Iris pigment epithelial cell (primary cell): ENCODE results near the gene TMEM26.

ENCODE experiments used
- DNase-seq: peaks from one replicate; pipeline ENCODE4 v3.0.0-alpha.2; 2011; ENCODE audit warnings: low read depth

Gene TMEM26

DNA sequence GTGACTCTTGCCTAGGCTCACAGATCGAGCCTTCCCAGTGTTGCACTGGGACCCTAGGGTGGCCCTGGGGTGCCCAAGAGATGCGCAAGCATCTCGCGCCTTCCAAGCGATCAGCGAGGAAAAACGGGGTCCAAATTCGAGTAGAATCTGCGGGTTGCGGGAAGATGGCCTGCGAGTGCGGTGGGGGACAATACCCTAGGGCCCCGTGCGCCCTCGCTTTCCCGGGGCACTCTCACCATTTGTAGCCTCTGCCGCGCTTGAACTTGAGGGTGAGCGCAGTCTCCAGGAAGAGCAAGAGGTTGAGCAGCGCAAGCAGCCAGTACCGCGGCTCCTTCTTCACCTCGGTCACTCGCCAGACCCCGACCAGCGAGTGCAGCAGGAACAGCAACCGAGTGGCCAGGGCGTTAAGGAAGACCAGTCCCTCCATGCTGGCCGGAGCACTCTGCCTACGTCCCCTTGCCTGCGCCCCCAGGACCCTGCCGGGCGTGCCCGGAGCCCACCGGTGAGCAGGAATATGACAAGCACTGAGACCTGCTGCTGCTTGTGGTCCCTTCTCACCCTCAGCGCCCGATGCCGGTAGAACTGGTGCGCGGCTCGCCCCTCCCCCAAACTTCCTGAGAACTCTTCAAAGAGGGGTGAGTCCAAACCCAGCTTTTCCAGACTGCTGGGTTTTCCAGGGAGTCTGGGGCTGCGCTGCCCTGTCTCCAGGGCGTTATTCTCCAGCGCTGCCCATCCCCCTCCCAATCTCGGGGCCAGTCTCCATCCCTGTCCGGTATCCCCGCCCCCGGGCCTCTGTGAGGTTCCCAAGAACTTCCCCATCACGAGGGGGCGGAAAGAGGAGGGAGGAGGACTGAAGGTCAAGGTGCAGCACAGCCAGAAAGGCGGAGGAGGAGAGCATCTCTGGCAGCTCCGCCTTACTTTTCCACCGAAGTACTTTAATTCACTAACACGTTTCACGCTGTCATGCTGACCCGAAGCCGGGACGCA lies at the start of gene TMEM26:
TMEM26 (minus strand) TSS at position 727 of the 987 bp plus-strand sequence; CDS start at position 427, 300 bp downstream.
- peak; percentile 31 for DNase-seq

DNA sequence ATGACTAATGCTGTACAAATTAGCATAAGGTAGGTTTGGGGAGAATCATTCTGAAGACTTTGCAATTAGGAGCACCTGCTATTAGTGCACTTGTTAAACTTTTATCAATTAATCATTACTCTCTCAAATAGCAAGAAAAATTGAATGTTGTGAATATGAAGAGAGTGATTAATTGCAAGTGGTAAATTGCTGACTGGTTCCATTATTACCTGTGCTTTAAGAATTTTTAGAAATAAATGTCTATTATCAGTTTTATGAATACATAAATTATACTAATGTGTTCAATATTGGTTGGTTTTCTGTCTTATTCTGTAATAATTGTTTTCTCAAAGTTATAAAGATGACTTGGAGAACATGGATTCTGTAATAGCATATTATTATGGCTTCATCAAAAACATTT lies 47.3 kb upstream of the TMEM26 start:
- no peak for DNase-seq

DNA sequence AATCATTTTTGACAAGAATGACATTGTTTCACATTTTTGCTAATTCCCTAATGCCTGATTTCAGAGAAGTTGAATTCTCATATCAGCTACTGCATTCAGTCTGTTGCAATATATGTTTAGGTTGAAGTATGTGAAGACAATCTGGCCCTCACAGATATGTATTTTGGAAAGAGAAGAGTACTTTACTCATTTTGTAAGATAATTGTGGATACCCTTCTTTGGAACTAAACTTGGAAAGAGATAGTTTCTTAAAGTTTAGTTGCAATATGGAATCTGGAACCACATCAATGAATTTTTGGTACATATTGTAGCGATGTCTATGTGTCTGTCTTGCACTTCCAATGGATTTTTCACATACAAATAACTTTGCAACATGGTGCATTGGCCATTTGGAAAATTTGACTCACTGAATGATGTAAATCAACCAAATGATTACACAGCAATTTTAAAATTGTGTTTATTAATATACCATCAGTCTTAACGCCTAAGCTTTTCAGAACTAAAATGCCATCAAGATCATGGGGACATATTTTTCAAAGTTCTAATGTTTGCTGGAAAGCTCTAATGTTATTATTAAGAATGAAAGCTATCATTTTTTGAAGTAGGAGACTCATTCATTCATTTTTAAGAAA lies 39.3 kb upstream of the TMEM26 start:
- no peak for DNase-seq

DNA sequence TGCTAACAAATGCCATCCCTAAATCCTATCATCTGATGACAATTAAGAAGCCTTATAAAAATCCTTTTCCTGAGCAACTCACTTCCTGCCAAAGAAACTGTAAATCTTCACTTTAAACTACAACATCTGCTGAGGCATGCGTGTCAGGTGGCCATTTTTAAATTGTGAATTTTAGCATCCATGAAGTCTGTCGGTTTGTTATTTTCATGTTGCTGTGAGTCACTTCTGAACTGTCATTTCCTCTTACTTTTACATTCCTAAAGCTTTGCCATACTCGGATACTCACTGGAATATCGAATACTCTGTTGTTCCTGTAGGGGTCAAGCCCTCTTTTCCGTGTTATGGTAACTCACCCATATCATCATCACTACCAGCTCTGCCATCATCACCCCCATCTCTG lies 34.3 kb upstream of the TMEM26 start:
- DNase-seq: peak; percentile 71

DNA sequence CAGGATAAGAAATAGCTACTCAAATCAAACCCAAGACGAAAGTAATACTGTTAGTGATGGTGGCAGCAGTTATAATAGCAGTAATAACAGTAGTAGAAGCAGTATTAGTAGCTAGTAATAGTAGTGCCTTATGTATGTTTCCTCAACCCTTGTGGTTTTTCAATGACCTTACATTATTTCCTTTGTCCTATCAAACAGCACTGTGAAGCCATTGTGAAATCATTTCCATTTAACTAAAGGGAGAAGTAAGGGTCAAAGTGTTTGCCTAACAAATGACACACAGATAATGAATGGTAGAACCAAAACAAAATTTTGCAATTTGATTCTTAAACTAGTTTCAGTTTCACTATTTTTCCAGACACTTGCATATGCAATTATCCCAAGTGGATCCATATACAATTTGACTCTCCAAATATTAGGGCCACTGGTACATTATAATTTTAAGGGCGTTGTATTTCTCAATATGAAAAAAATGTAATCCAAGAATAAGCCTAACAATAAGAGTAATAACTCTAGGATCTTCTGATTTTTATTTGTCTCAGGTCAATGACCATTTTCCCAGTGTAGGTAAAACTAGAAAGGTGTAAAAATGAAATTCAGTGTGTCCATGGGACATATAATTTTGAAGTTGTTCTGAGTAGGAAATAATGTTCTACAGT lies 33.7 kb upstream of the TMEM26 start:
- peak; percentile 93 for DNase-seq

DNA sequence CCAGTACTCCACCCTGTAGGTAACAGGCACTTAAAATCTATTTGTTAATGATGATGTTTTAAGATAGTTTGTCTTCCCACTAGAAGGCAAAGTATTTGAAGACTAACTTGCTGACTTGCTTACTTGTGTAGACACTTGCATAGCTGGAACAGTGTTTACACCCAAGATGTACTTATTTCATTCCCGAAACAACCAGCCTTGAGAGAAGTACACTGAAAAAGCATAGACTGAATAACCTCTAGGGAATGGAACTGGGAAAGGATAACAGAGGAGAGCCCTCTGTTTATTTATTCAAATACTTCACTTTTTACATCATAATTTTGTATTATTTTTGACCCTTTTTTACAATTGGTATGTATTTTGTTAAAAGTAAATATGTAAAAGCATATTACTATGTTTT lies 33.1 kb upstream of the TMEM26 start:
- DNase-seq: peak; percentile 37

DNA sequence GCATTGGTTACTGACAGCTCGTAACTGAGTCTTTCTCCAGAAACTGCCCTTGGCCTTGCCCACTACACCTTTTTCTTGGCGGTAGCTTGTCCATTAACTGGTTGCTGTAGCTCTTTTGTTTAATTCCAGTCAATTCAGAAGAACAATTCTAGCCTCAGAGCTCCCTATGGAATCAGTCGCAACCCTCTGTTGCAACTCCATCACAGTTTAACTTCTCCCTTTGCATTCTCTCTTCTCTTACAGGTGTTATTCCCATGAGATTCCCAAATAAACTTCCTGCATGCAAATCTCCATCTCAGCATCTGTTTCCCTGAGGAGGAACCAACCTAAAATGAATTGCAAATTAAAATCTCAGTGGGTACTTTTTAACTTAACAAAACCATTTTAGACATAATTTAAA lies 28.4 kb upstream of the TMEM26 start:
- no peak for DNase-seq

DNA sequence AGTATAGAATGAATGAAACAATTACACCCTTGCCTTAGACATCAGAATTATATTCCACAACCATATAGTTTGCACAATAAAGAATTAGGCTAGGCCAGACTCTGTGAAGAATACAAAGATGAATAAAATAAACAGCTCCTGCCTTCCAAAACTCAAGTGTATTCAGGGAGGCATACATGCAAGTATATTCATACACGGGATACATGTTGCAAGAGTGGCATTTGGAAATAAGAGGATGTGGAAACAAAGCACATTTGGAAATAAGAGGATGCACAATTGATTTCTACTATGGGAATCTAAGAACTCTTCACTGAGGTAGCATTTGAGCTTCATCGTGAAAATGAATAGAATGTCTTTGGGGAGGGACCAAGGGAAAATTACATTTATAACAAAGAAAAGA lies 27.0 kb upstream of the TMEM26 start:
- no peak for DNase-seq

DNA sequence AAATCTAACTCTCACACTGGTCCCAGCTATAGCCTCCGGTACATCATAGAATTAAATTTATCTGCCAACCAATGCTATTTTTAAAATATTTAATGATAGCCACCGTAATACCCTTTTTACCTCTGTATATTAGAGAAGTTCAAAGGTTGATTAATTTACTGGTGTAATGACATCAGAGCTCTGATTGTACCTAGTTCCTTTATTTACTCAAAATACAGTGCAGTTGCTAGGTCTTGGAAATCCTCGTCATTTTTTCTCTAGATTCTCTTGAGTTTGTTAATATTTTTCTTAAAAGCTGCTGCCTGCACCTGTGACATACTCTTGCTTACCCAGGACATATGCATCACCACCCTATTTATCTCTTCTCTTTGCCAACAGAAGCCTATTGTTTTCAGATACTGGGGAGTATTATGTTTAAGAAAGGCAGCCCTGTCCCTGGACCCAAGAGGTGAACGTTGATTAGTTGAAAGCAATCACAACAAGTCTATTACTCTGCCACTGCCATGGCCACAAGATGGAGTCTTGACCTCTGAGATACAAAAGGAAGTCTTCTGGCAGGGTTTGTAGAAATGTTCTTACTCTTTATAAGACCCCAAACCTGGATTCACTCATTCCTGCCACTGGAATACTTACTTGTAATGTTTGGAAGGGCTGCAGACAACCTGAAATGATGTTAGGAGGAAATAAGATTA lies 25.6 kb upstream of the TMEM26 start:
- DNase-seq: no peak

DNA sequence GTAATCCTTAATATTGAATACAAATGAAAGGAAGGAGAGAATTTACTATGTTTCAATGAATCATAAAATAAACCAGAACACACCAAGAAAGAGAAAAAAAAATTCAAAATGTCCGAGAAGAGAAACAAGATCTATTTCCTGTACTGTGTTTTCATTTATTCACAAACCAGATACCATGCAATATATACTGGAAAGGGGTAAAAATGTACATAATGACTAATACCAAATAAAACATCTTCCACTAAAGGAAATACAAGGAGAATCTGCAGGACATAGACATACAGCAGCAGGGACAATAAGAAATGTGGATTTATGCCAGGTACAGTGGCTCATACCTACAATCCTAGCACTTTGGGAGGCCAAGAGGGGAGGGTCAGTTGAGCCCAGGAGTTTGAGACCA lies 24.3 kb upstream of the TMEM26 start:
- DNase-seq: no peak

DNA sequence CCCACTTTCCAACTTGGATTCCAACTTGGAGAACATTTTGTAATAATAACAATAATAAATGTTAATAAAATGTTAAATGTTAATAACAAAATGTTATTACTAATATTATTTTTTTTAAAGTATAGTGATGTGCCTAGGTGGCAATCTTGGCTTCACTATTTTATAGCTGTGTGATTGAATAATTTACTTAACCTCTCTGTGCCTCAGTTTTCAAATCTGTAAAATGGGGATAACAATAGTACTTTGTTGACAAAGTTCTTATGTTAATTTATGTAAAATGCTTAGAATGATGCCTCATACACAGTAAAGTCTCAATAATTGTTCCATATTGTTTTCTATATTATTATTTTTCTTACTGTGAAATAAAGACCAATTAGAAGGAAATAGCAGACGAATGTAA lies 23.3 kb upstream of the TMEM26 start:
- no peak for DNase-seq

DNA sequence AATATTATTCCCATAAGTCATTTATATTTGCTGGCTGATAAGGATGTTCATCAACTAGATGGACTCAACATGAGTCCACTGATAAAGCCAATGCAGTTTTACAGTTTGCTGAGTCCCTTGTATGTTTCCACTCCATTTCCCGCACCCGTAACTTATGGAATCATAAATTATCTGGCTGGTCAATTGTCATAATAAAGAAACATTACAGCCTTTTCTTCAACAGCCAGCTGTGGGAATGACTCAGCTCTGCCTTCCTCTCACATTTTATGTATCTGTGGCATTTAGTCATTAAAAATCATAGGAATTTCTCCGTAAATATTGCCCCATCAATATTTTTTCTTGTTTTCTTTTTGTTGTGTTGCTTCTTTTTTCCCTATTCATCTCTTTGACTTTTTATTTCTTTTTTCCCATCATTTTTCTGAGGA lies 22.3 kb upstream of the TMEM26 start:
- peak; percentile 62 for DNase-seq

DNA sequence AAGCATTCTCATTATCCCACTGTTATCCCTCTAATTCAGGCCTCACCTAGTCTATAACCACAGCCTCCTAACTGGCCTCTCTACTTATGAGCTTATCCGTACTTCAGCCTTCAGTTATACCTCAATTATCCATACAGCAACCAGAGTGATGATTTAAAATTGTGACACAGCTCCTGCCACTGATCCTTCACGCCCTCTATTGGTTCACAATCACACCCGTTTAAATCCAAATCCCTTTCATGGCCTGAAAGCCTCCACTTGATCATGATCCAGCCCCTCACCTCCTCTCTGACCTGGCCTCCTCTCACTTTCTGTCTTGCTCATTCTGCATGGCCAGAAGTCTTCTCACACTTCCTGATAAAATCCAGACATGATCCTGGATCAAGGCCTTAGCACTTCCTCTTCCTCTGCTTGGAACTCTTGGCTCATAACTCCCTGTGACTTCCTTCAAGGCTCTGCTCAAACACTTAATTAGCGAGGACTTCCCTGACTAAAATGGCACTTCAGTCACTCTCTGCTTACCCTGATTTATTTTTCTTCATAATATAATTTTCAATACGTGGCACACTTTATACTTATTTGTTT lies 19.0 kb upstream of the TMEM26 start:
- DNase-seq: no peak

DNA sequence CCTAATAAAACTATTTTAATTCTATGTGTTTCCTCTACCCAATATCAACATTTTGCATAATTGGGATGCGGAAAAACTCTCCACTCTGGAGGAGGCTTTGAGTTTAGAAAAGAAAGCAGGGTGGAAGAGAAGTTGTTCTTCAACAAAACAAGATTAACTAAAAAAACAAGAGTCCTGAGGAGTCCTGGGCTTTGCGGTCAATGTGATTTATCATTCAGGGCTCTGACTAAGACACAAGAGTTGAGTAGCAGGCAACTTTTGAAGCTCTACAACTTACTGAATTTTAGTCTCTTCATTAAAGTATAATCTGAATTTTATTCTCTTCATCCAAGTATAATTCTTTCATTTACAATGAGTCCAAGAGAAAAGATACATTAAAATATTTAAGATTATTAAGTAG lies 18.3 kb upstream of the TMEM26 start:
- DNase-seq: no peak

DNA sequence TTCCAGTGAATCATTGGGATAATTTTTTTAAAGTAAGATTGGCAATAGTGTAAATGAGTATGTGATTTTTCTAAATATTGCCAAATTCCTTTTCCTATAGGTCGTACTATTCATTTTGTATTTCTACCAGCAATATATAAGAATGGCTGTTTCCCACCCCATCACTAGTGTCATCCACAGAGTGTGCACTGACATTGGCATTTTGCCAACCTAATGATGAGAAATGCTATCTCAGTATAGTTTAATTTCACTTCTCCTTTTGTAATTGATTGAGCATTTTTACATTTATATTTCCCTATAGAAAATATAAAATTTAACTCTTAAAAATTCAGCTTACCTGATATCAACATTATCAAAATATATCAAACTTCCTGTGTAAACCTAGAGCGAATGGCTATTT lies 17.6 kb upstream of the TMEM26 start:
- DNase-seq: no peak

DNA sequence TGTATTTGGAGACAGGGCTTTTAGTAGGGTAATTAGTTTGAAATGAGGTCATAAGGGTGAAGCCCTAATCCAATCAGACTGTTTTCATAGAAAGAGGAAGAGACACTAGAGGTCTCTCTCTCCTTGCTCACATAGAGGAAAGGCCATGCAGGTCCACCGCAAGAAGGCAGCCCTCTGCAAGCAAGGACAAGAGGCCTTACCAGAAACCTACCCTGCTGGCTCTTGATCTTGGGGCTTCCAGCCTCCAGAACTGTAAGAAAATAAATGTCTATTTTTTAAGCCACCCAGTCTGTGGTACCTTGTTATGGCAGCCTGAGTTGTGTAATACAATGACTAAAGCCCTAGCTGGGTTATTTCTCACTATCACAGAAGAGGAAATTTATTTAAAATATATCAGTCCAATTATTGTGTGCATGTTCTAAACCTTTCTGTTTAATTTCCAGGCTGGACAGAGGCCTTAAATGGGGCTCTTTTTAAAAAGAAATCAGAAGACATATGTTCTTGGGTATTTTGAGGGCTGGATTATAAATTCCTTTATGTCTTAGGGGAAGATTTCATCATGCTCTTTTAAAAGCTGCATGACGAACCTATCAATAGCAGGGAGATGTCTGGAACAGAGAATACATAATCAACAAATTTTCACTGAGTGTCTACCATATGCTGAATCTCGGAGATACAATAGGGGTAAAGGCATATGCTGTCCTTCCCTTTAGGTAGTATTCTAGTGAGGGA lies 12.9 kb upstream of the TMEM26 start:
- peak; percentile 51 for DNase-seq

DNA sequence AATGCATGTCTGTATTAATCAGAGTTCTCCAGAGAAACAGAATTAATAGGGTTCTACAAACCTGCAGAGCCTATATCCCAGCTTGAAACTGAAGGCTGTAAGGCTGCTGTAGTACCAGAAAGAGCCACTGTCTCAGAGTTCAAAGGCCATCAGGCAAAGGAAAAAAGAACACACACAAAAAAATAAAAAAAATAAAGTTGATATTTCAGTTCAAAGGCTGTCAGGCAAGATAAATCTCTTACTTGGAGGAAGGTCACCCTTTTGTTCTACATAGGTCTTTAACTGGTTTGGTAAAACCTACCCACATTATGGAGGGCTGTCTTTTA lies 12.0 kb upstream of the TMEM26 start:
- no peak for DNase-seq

DNA sequence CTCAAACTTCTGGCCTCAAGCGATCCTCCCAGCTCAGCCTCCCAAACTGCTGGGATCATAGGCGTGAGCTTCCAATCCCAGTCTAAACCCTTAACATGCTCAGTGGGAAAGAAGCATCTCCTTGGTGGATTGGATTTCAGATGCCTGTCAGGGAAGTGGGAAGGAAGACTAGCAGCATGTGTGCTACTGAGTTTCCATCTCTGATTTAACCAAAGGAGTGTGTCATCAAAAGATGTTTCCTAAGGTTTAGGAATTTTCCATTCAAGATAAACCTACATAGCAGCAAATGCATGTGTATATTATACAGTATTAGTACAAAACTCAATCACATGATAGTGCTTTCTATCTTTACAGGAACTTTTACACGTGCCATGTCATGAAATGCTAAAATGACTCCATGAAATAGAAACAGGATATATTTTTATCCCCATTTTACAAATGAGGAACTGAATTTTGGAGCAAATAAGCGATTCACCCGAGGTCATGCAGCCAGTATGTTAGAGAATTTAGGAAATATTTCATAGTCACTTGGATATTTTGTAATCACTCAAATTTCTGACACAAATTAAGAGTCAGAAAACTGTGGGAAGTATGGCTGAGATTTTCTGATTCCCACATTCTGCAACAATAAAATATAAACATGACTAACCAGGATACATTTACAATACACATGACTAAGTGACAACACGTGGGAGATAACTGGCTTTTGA lies 11.4 kb upstream of the TMEM26 start:
- peak; percentile 76 for DNase-seq

DNA sequence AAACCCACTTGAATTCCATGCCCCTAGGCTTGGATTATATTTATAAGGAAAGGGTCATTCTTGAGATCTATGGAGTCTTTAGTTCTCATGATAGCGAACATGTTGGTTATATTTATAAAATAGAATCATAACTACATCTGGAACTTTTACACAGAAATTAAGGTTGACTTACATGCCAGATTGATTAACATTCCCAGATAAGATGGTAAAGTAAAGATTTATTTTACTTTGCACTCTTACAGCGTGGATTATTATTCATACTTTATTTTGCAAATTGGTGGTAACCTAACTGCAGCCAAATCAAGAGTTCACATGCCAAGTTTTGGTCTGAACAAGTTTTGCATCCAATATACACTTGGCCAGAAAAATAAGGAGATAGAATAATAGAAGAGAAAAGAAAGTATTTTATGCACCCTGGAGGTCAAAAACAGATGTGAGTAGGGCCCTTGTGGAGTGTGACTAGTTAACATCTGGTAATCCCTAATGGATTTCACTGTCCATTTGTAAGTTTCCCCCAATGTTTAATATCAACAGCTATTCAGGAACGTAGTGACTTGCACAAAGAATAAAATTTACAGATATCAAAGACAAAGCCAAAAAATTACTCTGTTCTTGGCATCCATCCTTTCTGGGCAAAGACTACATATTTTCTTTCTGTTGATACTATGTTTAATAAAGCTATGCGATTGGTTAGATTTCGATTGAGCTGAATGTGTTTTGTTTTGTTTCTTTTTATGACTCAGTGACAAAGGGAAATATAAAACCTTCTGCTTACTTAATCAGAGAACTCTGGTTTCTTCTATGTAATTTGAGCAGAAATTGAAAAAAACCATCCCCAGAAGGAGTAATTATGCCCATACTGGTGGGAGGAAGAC lies 10.1 kb upstream of the TMEM26 start:
- DNase-seq: peak; percentile 85

DNA sequence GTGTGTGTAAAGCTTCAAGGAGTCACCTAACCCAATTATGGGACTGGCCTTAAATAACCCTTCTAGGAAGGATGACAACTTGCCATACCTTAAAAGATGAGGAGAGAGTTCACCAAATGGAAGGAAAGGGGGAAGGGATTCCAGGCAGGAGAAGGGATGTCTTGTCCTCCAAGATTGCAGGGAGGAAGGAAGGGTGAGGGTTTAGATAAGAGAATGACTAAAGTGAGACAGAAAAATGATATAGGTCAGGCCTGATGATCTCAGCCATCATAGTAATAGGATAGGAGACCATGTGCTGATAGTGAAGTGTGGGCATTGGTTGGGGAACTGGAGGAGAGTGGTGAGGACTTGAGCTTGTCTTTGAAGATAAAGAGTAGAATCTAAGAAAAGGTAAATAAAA lies 7.7 kb upstream of the TMEM26 start:
- no peak for DNase-seq
